ENCODE results near the gene DOK4.
A peak's percentile ranks its signal among the peaks of the same experiment; 100 is the strongest.

Gene DOK4

GRCh38 chr16:57476546-57477410 is 9.5 kb downstream of the DOK4 start:
- DNase-seq (ENCODE audit: low read depth), result no peak

- no peak for DNase-seq (ENCODE audit: low read depth)
Measured at GRCh38 chr16:57475711-57476339, 10.5 kb downstream of the DOK4 start.

- no peak for DNase-seq (ENCODE audit: low read depth)
Measured at GRCh38 chr16:57474671-57475661, 11.3 kb downstream of the DOK4 start.

- no peak for DNase-seq (ENCODE audit: low read depth)
Measured at GRCh38 chr16:57473906-57474305, 12.4 kb downstream of the DOK4 start.

GRCh38 chr16:57473176-57473840 is 13.0 kb downstream of the DOK4 start:
- DNase-seq (ENCODE audit: low read depth), result no peak

- no peak for DNase-seq (ENCODE audit: low read depth)
Measured at GRCh38 chr16:57472665-57473060, 13.6 kb downstream of the DOK4 start.

GRCh38 chr16:57471852-57472664 is 14.2 kb downstream of the DOK4 start:
- no peak for DNase-seq (ENCODE audit: low read depth)

- no peak for DNase-seq (ENCODE audit: low read depth)
Measured at GRCh38 chr16:57471209-57471608, 15.1 kb downstream of the DOK4 start.

- DNase-seq (ENCODE audit: low read depth), result no peak
Measured at GRCh38 chr16:57470711-57471110, 15.6 kb downstream of the DOK4 start.

GRCh38 chr16:57469917-57470470 is 16.3 kb downstream of the DOK4 start:
- no peak for DNase-seq (ENCODE audit: low read depth)

- DNase-seq (ENCODE audit: low read depth), result no peak
Measured at GRCh38 chr16:57469046-57469445, 17.2 kb downstream of the DOK4 start.

GRCh38 chr16:57468346-57468745 is 17.9 kb downstream of the DOK4 start:
- no peak for DNase-seq (ENCODE audit: low read depth)

GRCh38 chr16:57464523-57464922 is 21.8 kb downstream of the DOK4 start:
- DNase-seq (ENCODE audit: low read depth), result no peak

GRCh38 chr16:57462978-57463362 is 23.3 kb downstream of the DOK4 start:
- no peak for DNase-seq (ENCODE audit: low read depth)

- peak; percentile 65 for DNase-seq (ENCODE audit: low read depth)
Measured at GRCh38 chr16:57462209-57462977, 23.9 kb downstream of the DOK4 start, which contains the start of gene POLR2C. TSS of gene POLR2C (plus strand) at chr16:57462679. CDS start at chr16:57462725, 46 bp downstream.

- DNase-seq (ENCODE audit: low read depth), result no peak
Measured at GRCh38 chr16:57452021-57452420, 34.3 kb downstream of the DOK4 start.

- DNase-seq (ENCODE audit: low read depth), result peak; percentile 88
Measured at GRCh38 chr16:57447186-57447962, 38.9 kb downstream of the DOK4 start, which contains the start of the genes CIAPIN1 and COQ9. TSS of gene CIAPIN1 (minus strand) at chr16:57447385. CDS start at chr16:57440928, 6,457 bp downstream. TSS of gene COQ9 (plus strand) at chr16:57447479. CDS start at chr16:57447506, 27 bp downstream.

- DNase-seq (ENCODE audit: low read depth), result no peak
Measured at GRCh38 chr16:57446531-57447185, 39.6 kb downstream of the DOK4 start.
